Measurements from ENCODE around the gene ZSCAN10. TPM values are rescaled to one million over a fixed set of nuclear protein-coding genes. Genes with fewer than 3 reads are reported as not detected.
"Not testable (repeated sequence)": the region's sequence is repeated elsewhere in the genome, so short reads cannot be mapped to it uniquely, and the experiment has no call there.

Gene ZSCAN10
- polyA plus RNA-seq, 3 donors from 2014 or later = 0.13 TPM; not detected in 2

DNA sequence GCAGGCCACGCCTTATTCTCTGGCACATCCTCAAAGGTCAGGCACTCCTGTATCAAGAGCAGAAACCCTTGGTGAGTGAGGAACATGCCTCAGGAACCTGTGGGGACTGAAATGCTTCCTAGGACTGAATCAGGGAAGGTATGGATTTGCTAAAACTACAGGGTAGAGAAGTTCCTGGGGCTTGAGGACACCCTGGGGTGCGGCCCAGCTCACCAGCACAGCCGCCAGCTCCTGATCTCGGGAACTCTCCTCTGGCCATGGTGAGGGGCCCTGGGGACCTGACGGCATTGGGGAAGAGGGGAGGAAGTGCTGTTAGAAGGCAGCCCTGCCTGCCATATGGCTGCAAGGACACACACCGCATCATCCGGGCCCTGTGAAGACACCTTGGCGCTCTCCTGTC is 7.5 kb downstream of the ZSCAN10 start:
- Mint-ChIP-seq H3K9me3 (no peaks in the 10 kb centered on the region), H3K36me3 (no peaks in the 10 kb centered on the region), H3K4me1 (peaks cover 40 to 53% of the 10 kb centered on the region in 2 donors), H3K27ac (peak overlapping the region in 1 of 6 donors; percentile 31), H3K27me3 (ENCODE audit: low read depth in 3 of 3) (peaks cover 0 to 2% (median 2%) of the 10 kb centered on the region in 3 donors), H3K4me3 (no peak overlapping the region)
- no peak for DNase-seq

DNA sequence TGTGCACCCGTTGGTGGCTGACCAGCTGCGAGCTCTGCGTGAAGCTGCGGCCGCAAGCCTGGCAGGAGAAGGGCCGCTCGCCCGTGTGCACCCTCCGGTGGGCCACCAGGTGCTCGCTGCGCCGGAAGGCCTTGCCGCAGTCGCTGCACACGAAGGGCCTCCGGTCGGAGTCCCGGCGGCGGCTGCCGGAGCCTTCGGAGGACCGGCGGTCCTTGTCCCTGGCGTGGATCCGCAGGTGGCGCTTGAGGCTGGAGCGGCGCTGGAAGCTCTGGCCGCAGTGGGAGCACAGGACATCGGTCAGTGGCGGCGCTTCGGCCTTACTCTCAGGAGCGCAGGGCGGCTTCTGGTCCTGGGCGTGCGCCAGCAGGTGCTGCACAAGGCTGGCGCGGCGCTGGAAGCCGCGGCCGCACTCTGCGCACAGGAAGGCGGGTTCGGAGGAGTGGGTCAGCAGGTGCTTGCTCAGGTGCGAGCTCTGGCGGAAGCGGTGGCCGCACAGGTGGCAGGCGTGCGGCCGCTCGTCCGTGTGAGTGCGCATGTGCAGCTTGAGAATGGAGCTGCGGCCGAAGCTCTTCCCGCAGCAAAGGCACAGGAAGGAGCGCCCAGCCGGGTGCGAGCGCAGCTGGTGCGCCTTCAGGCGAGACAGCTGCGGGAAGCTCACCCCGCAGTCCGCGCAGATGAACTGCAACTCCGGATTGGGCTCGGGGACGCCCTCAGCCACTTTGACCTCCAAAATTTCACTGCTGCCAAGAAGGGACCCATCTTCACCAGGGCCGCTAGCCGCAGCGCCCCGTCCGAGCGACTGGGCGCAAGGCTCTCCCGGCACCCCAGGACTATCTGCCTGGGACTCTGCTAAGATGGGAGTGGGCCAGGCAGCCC is 9.1 kb downstream of the ZSCAN10 start:
- Mint-ChIP-seq H3K4me3 (no peak overlapping the region), H3K27ac (no peak overlapping the region)

DNA sequence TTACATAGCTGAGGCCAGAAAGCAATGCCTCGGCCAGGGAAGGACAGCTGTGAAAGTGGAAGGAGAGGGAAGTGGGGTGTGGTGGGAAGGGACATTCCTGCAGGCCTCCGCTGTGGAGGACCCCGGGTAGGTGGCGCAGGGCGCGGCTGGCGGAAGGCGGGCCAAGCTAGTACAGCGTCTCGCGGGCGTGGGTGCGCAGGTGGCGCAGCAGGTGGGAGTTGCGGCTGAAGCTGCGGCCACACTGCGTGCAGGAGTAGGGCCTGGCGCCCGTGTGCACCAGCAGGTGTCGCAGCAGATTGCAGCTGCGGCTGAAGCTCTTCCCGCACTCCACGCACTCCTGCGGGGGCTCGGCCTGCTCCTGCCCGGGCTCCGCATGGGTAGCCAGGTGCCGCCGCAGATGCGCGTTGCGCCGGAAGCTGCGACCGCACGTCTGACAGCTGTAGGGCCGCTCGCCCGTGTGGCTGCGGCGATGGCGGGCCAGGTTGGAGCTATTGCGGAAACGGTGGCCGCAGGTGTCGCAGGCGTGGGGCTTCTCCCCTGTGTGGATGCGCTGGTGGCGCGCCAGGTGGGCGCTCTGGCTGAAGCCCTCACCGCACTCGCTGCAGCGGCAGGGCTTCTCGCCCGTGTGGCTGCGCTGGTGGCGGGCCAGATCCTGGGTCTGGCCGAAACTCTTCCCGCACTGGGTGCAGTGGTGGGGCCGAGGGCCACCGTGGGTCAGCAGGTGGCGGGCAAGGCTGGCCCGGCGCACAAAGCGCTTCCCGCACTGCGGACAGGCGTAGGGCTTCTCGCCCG is 10.0 kb downstream of the ZSCAN10 start:
- Mint-ChIP-seq H3K4me1 (peaks cover 43 to 55% of the 10 kb centered on the region in 2 donors), H3K9me3 (no peaks in the 10 kb centered on the region), H3K27me3 (ENCODE audit: low read depth in 3 of 3) (peaks cover 0 to 2% (median 0%) of the 10 kb centered on the region in 3 donors), H3K27ac (no peak overlapping the region), H3K4me3 (peak overlapping the region in 2 of 5 donors; percentile 23 to 30), H3K36me3 (no peaks in the 10 kb centered on the region)
- no peak for DNase-seq

More for the DNA sequence above, 9.1 kb downstream of the ZSCAN10 start:
- Mint-ChIP-seq H3K4me1 (peaks cover 42 to 55% of the 10 kb centered on the region in 2 donors), H3K36me3 (no peaks in the 10 kb centered on the region), H3K9me3 (no peaks in the 10 kb centered on the region), H3K27me3 (ENCODE audit: low read depth in 3 of 3) (peaks cover 0 to 2% (median 0%) of the 10 kb centered on the region in 3 donors)
- DNase-seq = no peak

DNA sequence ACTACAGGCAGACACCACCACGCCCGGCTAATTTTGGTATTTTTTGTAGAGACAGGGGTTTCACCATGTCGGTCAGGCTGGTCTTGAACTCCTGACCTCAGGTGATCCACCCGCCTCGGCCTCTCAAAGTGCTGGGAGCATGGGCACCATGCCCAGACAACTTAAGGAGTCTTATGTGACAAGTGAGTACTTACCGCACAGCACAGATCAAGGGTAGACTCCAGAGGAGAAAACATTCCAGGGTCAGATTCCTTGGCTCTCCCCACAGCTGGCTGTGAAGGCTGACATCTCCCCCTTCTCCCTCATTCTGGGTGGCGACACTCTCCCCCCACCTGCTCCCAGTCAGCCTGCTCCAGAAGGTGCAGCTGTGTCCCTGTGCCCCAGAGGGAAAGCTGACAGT is 10.6 kb downstream of the ZSCAN10 start:
- H3K4me3 Mint-ChIP-seq = peak overlapping the region in 4 of 5 donors; percentile 23 to 87 (median 76)
- H3K36me3 Mint-ChIP-seq = no peaks in the 10 kb centered on the region
- DNase-seq = no peak
- peak overlapping the region; percentile 68 to 91 (median 88) for H3K27ac Mint-ChIP-seq
- peaks cover 47 to 59% of the 10 kb centered on the region in 2 donors for H3K4me1 Mint-ChIP-seq
- peaks cover 0 to 2% (median 0%) of the 10 kb centered on the region in 3 donors for H3K27me3 Mint-ChIP-seq (ENCODE audit: low read depth in 3 of 3)
- H3K9me3 Mint-ChIP-seq = no peaks in the 10 kb centered on the region

DNA sequence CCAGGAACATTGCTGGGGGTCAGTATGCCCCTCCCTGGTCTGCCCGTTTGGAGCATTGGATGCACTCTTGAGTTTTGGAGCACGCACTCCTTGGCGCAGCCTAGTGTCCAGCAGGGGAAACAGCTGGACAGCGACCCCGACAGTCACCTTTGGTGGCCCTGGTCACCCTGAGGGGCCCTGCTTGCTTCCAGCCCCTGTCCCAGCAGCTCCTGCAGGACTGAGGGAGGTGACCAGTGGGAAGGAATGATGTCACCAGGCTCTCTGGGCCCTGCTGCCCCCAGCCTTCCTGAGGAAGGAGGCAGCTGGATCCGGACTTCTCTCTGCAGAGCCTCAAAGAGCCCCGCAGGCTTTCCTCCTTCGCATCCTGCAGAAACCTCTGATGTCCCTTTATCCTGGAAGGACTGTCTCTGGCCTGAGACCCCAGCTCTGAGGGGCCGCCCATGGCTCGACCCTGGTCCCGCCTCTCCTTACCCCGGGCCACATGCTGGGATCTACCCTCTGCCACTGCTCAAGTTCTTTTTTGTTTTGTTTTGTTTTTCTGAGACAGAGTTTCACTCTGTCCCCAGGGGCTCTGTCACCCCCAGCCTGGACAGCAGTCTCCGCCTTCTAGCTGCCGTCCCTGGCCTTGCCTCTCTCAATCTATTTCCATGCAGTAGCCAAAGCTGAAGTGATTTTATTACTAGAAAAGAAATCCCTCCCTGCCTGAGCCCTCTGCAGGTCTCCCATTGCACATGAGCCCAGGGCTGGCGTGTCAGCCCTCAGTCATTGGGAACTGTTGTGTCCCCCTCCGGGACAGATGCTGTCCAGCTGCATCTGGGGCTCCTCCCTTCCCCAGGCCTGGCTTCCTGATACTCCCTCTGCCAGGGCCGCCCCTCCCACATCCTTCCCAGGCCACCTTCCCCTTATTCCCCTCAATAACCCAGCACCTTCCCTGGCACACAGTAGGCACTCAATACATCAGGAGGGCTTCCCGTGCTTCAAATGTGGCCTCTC is 11.6 kb downstream of the ZSCAN10 start:
- Mint-ChIP-seq H3K4me1 (peaks cover 54 to 66% of the 10 kb centered on the region in 2 donors), H3K4me3 (peak overlapping the region; percentile 75 to 87 (median 76)), H3K36me3 (peaks cover 0 to 3% (median 0%) of the 10 kb centered on the region in 3 donors), H3K9me3 (no peaks in the 10 kb centered on the region), H3K27ac (peak overlapping the region; percentile 68 to 91 (median 88)), H3K27me3 (ENCODE audit: low read depth in 3 of 3) (no peaks in the 10 kb centered on the region)
- no peak for DNase-seq

DNA sequence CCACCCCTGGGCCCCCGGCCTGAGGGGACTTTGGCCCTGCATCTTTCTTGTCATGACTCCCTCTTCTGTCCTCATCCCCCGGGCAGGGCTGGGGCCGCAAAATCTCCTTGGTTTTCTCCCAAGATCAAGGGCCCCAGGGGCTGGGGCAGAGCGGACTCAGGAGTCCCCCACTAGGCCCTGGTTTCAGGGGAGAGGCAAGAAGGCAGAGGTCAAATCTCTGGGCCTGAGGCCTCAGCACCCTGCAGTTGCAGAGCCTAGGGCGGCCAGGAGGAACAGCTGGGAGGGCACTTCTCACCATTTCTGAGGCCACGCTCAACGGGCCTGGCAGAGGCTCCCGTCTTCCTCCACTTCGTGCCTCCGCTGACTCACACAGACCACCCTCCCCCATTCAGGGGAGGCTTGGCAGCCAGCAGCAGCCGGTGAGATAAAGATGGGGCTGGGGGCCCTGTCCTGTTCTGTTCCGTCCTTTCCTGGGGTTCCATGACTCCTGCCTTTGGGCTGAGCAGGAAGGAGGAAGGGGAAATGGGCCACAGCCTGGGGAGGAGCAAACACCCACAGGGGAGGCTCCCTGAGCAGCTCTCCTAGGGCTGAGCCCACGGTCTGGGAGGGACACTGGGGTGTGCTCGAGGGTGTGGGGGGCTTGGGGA is 12.4 kb downstream of the ZSCAN10 start:
- Mint-ChIP-seq H3K27me3 (ENCODE audit: low read depth in 3 of 3) (no peaks in the 10 kb centered on the region), H3K9me3 (no peaks in the 10 kb centered on the region), H3K36me3 (peaks cover 0 to 3% (median 0%) of the 10 kb centered on the region in 3 donors), H3K4me1 (peaks cover 58 to 65% of the 10 kb centered on the region in 2 donors), H3K27ac (peak overlapping the region; percentile 68 to 91 (median 86)), H3K4me3 (peak overlapping the region; percentile 68 to 87 (median 76))
- no peak for DNase-seq

DNA sequence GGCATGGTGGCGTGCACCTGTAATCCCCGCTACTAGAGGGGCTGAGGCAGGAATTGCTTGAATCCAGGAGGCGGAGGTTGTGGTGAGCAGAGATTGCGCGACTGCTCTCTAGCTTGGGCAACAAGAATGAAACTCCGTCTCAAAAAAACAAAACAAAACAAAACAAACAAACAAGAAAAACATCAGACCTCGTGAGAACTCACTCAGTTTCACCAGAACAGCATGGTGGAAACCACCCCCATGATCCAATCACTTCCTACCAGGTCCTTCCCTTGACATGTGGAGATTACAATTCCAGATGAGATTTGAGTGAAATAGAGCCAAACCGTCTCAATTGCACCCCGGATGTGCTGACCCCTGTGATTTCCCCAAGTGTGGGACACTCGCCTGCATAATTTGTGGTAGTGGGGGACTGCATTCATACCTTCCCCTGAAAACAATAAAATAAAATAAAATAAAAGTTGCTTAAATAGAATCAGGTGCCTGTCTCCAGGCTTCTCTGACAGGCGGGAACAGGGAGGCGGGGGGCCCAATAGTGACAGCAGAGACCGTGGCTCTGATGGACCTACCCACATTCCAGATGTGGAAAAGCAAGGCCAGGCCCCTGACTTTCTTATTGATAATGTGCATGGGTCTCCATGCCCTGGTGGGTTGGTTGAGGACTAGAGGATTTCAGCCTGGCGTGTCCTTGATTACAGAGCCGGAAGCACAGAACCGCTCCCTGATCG is 13.1 kb downstream of the ZSCAN10 start:
- H3K4me1 Mint-ChIP-seq = peaks cover 60 to 66% of the 10 kb centered on the region in 2 donors
- H3K9me3 Mint-ChIP-seq = no peaks in the 10 kb centered on the region
- H3K36me3 Mint-ChIP-seq = peaks cover 0 to 3% (median 0%) of the 10 kb centered on the region in 3 donors
- H3K27ac Mint-ChIP-seq = peak overlapping the region; percentile 68 to 91 (median 77)
- peak overlapping the region; percentile 67 to 87 (median 75) for H3K4me3 Mint-ChIP-seq
- DNase-seq = no peak
- no peaks in the 10 kb centered on the region for H3K27me3 Mint-ChIP-seq (ENCODE audit: low read depth in 3 of 3)

DNA sequence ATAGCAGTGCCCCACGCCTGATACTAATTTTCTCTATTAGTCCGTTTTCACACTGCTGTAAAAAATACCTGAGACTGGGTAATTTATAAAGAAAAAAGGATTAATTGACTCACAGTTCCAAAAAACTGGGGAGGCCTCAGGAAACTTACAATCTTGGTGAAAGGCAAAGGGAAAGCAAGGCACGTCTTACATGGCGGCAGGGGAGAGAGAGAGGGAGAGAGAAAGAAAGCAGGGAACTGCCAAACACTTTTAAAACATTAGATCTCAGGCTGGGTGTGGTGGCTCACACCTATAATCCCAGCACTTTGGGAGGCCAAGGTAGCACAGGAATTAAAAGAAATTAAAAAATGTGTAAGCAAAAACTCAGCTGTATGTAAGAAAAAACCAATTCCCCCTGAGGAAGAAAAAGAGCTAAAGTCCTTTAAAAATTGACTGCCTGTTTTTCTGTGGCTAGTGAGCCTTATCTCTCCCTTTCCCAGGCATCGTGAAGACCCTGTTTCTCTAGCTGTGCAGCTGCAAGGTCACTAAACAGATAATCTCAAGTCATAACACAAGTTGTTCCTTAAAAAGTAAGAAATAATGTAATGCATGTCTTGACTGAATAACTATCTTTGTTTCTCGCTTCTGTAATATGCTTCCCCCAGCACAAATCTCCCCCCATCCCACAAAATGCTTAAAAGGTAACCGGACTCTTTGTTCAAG is 14.0 kb downstream of the ZSCAN10 start:
- peak overlapping the region; percentile 63 to 87 (median 75) for H3K4me3 Mint-ChIP-seq
- H3K36me3 Mint-ChIP-seq = peaks cover 0 to 7% (median 3%) of the 10 kb centered on the region in 3 donors
- peaks cover 69 to 70% of the 10 kb centered on the region in 2 donors for H3K4me1 Mint-ChIP-seq
- DNase-seq = no peak
- H3K27me3 Mint-ChIP-seq (ENCODE audit: low read depth in 3 of 3) = no peaks in the 10 kb centered on the region
- peak overlapping the region; percentile 68 to 91 (median 78) for H3K27ac Mint-ChIP-seq
- peaks cover 0 to 2% (median 0%) of the 10 kb centered on the region in 6 donors for H3K9me3 Mint-ChIP-seq

DNA sequence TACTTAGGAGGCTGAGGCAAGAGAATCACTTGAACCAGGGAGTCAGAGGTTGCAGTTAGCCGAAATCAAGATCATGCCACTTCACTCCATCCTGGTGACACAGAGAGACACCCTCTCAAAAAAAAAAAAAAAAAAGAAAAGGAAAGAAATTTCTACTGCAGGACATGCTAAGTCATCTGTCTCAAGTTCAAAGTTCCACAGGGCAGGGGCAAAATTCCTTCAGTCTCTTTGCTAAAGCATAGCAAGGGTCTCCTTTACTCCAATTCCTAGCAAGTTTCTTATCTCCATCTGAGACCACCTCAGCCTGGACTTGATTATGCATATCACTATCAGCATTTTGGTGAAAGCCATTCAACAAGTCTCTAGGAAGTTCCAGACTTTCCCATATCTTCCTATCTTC is 14.6 kb downstream of the ZSCAN10 start:
- H3K27me3 Mint-ChIP-seq (ENCODE audit: low read depth in 3 of 3) = peaks cover 0 to 1% (median 0%) of the 10 kb centered on the region in 3 donors
- peaks cover 76% of the 10 kb centered on the region in 2 donors for H3K4me1 Mint-ChIP-seq
- peaks cover 0 to 4% (median 0%) of the 10 kb centered on the region in 6 donors for H3K9me3 Mint-ChIP-seq
- peaks cover 0 to 12% (median 8%) of the 10 kb centered on the region in 3 donors for H3K36me3 Mint-ChIP-seq
- no peak for DNase-seq
- peak overlapping the region in 3 of 5 donors; percentile 44 to 78 (median 63) for H3K4me3 Mint-ChIP-seq
- H3K27ac Mint-ChIP-seq = peak overlapping the region; percentile 68 to 91 (median 78)

DNA sequence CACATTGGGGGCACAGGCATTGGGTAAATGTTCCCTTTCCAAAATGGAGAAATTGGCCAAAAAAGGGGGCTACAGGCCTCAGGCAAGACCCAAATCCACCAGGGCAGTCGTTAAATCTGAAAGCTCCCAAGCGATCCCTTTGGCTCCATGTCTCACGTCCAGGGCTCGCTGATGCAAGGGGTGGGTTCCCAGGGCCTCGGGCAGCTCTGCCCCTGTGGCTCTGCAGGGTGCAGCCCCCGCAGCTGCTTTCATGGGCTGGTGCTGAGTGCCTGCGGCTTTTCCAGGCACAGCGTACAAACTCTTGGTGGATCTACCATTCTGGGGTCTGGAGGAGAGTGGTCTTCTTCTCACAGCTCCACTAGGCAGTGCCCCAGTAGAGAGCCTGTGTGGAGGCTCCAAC is 15.7 kb downstream of the ZSCAN10 start:
- H3K9me3 Mint-ChIP-seq; DNase-seq; H3K27me3 Mint-ChIP-seq (ENCODE audit: low read depth in 3 of 3); H3K4me3 Mint-ChIP-seq: not testable (repeated sequence)
- H3K36me3 Mint-ChIP-seq = peaks cover 4 to 19% (median 12%) of the 10 kb centered on the region in 3 donors
- peak overlapping the region in 2 of 6 donors; percentile 51 to 56 for H3K27ac Mint-ChIP-seq
- peaks cover 78 to 81% of the 10 kb centered on the region in 2 donors for H3K4me1 Mint-ChIP-seq

DNA sequence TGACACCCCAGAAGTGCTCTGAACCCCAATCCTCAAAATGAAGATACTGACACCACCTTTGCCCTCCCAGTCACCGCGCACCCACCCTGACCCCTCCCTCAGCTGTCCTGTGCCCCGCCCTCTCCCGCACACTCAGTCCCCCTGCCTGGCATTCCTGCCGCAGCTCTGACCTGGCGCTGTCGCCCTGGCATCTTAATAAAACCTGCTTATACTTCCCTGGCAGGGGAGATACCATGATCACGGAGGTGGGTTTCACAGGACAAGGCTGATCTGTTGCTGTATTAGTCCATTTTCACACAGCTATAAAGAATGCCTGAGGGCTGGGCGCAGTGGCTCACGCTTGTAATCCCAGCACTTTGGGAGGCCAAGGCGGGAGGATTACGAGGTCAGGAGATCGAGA is 17.1 kb downstream of the ZSCAN10 start:
- Mint-ChIP-seq H3K36me3 (peaks cover 12 to 33% (median 19%) of the 10 kb centered on the region in 3 donors), H3K4me1 (peaks cover 78 to 81% of the 10 kb centered on the region in 2 donors)
- H3K27me3 Mint-ChIP-seq (ENCODE audit: low read depth in 3 of 3); DNase-seq; H3K4me3 Mint-ChIP-seq; H3K27ac Mint-ChIP-seq; H3K9me3 Mint-ChIP-seq: not testable (repeated sequence)
